CD4-positive, alpha-beta T cell treated with Interleukin-15 for 4 hours (primary cell): ENCODE results near the gene NDUFS5.
"Not testable (repeated sequence)": the region's sequence is repeated elsewhere in the genome, so short reads cannot be mapped to it uniquely, and the experiment has no call there.

ENCODE experiments used
- DNase-seq: peaks from one replicate; pipeline ENCODE4 v3.0.0-alpha.2; 2020; ENCODE audit warnings: low spot score

The NDUFS5 gene

GRCh38 chr1:39026051-39026865 is at the start of gene NDUFS5:
TSS of gene NDUFS5 (plus strand) at chr1:39026350. CDS start at chr1:39028725, 2,375 bp downstream.
- DNase-seq: peak; percentile 81

DNA sequence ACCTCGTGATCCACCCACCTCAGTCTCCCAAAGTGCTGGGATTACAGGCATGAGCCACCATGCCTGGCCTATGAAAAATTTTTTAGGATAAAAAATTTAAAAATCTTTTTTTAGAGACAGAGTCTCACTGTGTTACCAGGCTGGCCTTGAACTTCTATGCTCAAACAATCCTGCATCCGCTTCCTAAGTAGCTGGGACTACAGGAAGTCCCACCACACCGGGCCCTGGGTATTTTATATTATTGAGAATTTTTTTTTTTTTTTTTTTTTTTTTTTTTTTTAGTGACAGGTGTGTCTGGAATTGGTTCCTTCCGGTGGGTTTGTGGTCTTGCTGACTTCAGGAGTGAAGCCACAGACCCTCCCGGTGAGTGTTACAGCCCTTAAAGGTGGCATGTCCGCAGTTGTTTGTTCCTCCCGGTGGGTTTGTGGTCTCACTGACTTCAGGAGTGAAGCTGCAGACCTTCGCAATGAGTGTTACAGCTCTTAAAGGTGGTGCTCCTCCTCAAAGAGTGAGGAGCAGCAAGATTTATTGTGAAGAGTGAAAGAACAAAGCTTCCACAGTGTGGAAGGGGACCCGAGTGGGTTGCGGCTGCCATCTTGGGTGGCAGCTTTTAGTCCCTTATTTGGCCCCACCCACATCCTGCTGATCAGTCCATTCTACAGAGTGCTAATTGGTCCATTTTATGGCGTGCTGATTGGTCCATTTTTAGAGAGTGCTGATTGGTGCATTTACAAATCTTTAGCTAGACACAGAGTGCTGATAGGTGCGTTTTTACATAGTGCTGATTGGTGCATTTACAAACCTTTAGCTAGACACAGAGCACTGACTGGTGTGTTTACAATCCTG is 48.5 kb upstream of the NDUFS5 start:
- peak; percentile 73 for DNase-seq

DNA sequence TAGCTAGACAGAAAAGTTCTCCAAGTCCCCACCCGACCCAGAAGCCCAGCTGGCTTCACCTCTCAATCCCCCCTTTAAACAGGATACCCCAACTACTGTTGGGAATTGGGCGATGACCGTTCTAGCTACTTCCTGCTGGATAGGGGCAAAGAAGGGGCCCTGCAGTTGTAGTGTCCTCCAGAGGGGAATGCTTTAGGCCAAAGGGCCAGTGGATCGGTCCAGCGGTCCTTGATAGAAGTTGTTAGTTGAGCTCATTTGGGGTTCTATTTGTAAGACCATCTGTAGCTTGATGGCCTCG is 48.0 kb upstream of the NDUFS5 start:
- not testable (repeated sequence) for DNase-seq

DNA sequence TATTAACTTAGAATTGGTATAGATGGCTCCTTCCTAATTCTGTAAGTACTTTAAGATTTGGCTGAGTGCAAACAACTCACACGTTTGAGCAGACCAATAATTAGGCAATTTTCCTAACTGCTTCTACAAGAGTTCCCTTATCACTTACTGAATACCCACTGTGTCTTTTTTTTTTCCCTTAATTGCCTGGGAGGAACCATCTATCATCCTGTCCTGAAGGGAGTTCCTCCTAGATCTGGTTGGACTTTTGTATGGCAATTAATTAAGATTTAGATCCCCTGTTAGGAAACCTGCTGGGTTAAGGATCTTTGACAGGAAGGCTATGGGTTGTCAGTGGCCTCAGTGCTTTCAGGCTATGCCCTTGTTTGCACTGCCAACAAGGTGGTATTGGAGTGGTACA is 46.8 kb upstream of the NDUFS5 start:
- DNase-seq: not testable (repeated sequence)

DNA sequence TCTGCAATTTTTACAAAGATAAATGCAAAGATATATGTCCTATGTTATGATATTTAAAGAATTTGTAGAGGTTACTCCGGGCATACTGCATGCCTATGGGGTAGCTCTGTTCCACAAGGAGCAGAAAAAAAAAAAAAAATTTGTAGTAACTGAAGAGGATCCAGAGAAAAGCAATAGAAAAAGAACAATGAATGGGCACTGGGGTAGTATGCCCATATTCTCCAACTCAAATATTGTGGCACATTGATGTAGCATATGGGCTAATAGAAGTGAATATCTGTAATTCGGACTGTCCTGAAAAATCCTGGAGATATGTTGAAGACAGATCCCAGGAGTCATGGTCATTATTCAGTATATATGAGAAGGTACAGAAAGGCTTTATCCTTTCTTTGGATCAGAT is 36.2 kb upstream of the NDUFS5 start:
- DNase-seq: no peak

- DNase-seq: no peak
Observed at GRCh38 chr1:38990386-38990737, 35.8 kb upstream of the NDUFS5 start.

DNA sequence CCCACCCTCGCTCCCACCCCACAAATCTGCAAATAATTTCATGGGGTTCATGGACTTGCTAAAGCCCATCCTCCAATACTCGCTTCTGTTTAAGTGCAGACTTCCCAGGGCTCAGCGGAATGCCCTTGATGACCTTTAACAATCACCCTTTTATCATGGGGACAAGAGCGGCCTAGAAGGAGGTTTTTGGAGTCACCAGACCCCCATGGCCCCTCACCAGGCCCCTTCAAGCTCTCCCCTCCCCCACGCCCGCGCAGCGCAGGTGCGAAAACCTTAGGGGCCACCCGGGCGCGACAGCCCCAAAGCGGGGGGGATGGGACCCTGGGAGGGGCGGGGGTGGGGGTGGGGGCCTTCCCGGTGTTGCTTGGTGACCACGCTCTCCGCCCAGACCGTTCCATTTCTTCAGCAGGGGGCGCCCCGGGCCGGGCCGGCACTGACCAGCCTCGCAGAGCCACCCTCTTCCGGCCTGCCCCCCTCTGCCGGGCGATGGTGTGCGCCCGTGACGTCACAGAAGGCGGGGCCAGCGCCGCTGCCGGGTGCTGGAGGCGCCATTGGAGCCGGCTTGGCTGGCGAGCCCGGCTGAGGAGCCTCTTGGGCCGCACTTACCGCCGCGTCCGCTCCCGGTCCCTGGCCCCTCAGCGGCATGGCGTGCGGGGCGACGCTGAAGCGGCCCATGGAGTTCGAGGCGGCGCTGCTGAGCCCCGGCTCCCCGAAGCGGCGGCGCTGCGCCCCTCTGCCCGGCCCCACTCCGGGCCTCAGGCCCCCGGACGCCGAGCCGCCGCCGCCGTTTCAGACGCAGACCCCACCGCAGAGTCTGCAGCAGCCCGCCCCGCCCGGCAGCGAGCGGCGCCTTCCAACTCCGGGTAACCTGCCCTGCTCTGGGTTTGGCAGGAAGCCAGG is 35.2 kb upstream of the NDUFS5 start, which contains the start of gene AKIRIN1:
Gene AKIRIN1, plus strand, starts transcription at position 539 of the 900 bp plus-strand sequence. Its CDS starts 105 bp downstream, at position 644.
- peak; percentile 97 for DNase-seq

GRCh38 chr1:38991638-38992411 is 34.3 kb upstream of the NDUFS5 start:
- no peak for DNase-seq

DNA sequence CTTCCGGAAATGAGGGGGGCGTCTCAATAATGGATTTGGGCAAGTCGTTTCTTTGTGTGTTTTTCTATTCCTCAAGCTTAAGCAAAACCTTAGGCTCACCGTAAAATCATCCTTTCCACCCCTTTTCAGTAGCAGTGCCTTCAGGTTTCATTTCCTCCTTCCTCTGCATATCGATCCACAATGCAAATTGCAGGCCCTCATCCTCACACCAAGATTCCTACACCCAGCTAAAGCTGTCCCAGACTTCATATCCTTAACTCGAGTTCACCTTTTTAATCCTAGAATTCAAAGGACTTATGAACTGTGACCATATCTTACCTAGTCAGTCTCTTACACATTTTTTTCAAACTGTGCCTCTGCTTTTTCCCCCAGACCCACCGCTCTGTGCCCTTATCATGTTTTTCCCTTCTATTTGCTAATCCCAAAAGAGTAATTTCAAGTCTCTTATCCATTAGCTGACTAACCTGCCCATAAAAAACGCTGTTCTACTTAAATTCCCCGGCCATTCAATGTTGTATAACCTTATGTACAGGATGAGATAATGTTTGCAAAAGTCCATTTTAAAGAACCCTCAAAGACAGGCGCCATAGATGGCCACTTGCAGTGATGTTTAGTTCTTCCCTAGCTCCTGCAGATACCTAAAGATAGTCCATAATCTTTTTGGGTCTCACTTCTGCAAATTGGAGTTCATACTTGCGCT is 33.6 kb upstream of the NDUFS5 start:
- DNase-seq: no peak

GRCh38 chr1:38994196-38994595 is 32.0 kb upstream of the NDUFS5 start:
- no peak for DNase-seq

DNA sequence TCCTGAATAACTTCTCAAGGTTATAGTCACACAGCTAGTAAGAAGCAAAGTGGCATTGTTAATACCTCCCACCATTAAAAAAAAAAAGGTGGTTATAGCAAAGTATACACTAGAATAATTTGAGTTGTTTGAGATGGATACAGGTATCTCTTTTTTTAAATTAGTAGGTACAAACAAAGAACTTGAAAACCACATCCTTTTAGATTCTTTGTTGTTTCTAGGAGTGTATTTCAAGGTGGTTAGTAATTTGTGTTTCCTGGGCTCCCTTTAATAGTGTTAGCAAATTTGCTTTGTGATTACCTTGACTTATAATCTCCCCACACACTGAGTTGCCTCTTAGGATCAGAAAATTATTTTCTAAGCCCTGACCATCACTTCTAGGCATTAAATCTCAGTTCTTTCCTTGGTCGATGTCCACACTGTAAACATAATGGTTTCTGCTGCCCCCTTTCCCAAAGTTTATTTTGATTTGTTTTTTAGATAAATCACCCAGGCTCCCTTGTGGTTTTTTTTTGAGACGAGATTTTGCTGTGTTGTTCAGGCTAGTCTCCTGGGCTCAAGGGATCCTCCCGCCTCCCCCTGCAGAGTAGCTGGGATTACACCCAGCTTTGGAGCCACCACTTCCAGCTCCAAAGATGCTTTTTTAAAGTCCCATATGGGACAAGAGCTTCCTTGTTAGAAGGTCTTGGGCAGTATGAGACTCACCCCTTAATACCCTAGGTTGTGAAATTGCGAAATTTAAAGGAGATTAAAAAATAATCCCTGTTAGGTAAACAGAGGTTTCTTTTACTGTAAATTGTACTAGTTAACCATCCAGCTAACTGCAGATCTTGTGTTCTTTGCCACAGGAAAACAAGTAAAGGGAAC is 28.9 kb upstream of the NDUFS5 start:
- DNase-seq: peak; percentile 26

GRCh38 chr1:38997901-38998190 is 28.3 kb upstream of the NDUFS5 start:
- no peak for DNase-seq

DNA sequence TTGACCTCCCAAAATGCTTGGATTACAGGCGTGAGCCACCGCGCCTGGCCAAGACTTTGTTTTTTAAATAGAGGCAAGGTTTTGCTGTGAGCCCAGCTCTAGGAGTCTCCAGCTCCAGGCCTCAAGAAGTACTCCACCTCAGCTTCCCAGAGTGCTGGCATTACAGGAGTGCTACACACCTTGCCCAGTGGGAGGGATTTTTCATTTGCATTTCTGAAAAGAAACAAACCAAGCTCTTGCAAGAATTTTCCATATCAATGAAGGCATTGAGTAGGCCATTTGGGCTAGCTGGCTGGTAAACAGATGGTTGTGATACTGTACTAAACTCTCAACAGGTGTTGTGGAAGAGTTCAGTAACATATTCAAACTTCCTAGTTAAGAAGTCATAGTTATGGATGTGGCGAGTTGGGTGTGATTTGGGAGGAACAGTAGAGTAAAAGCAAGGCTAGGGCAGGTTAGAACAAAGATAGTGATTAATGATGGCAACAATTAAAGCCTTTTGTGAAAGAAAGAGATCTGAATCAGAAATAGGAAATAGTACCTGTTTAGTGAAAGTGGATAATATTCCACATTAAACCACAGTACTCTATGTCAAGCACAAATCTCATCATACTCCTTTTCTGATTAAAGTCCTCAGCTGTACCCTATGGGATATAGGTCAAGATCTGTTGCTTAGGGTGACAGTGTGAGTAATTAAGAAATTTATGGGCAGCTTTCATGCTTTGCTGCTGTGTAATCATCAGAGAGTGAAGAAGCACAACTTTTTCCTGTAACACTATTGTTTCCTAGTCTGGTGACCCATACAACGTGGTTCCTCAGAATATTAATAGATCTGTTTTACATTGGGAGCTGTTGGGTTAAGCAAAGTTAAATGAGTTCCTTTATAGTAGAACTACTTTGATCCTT is 24.4 kb upstream of the NDUFS5 start:
- no peak for DNase-seq

GRCh38 chr1:39003281-39003680 is 22.9 kb upstream of the NDUFS5 start:
- DNase-seq: no peak

DNA sequence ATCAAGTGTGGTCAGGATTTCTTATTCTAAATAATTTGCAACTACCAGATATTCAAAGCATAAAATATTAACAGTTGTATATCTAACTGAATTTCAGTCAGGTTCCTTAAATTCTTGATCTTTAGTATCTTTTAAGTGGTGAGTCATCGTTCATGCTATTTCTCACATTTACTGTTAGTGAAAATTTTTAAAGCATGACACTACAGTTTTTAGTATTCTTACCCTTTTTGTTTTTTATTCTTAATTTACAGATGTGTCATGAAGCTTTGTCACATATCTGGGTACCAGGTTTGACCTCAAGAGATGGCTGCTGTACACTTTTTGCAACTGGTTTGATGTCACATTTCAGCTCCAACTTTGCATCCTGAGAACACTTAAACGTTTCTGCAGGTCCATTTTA is 22.4 kb upstream of the NDUFS5 start:
- DNase-seq: no peak

DNA sequence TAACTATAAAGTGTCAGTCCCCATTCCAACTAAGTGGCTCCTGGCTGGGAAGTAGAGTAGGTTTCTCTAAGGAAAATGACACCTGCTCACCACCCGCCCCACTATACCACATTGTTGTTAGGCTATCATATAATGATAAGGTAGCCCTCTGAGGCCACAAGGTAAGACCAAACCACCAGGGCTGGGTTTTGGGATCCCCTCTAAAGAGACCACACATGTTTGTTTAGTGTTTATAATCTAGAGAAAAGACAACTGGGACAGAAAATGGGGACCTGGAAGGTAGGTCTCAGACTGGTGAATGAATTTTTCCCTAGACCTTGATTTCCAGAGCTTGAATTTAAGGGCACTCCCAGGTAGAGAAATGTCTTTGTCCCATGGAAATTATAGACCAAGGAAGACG is 19.9 kb upstream of the NDUFS5 start:
- no peak for DNase-seq

- no peak for DNase-seq
Observed at GRCh38 chr1:39006726-39007645, 19.2 kb upstream of the NDUFS5 start.

GRCh38 chr1:39014956-39015355 is 11.2 kb upstream of the NDUFS5 start:
- not testable (repeated sequence) for DNase-seq
